NCI-H187 (cell line): ENCODE measurements around the gene GPI.
A peak's percentile ranks its signal among the peaks of the same experiment; 100 is the strongest.

Experiments
- DNase-seq, 2 experiments: peaks; one replicate each; lab custom pipeline; 2025; lab: John Stamatoyannopoulos, UW

GPI gene

GRCh38 chr19:34404109-34404909, 39.3 kb downstream of the GPI start, which contains the start of gene PDCD2L:
Gene PDCD2L, plus strand, starts transcription at chr19:34404399. Its CDS starts 32 bp downstream, at chr19:34404431.
- peak; percentile 91 to 93 for DNase-seq

- no peak for DNase-seq
Measured at GRCh38 chr19:34405892-34406660, 41.1 kb downstream of the GPI start.

GRCh38 chr19:34408411-34408810, 43.4 kb downstream of the GPI start:
- no peak for DNase-seq

- DNase-seq = no peak
Measured at GRCh38 chr19:34409189-34410164, 44.5 kb downstream of the GPI start.

- no peak for DNase-seq
Measured at GRCh38 chr19:34411216-34411615, 46.2 kb downstream of the GPI start.

- DNase-seq = no peak
Measured at GRCh38 chr19:34416021-34416545, 51.1 kb downstream of the GPI start.

- no peak for DNase-seq
Measured at GRCh38 chr19:34418300-34418699, 53.3 kb downstream of the GPI start.

GRCh38 chr19:34426096-34426661, 61.2 kb downstream of the GPI start:
- DNase-seq = no peak

- no peak for DNase-seq
Measured at GRCh38 chr19:34428549-34429285, 63.7 kb downstream of the GPI start.

- DNase-seq = no peak
Measured at GRCh38 chr19:34429553-34429952, 64.6 kb downstream of the GPI start.

GRCh38 chr19:34430738-34431625, 66.0 kb downstream of the GPI start:
- DNase-seq = no peak

GRCh38 chr19:34431681-34432402, 66.8 kb downstream of the GPI start:
- no peak for DNase-seq

GRCh38 chr19:34432797-34433196, 67.8 kb downstream of the GPI start:
- no peak for DNase-seq

- DNase-seq = no peak
Measured at GRCh38 chr19:34436716-34437115, 71.7 kb downstream of the GPI start.

GRCh38 chr19:34448191-34448590, 83.2 kb downstream of the GPI start:
- no peak for DNase-seq
